Mucosa of descending colon (tissue), 3 donors: ENCODE measurements around the gene DNMT3B. TPM values are rescaled to one million over a fixed set of nuclear protein-coding genes. Genes with fewer than 3 reads are reported as not detected.

Experiments
- ATAC-seq: fragments of 200-7000 bp; cut with Tn5 transposase; one replicate; pipeline ENCODE4 v1.9.1; 2020; ENCODE audit warnings: mild to moderate bottlenecking, moderate library complexity
- DNase-seq, 3 donors: peaks; one replicate each; pipeline ENCODE4 v3.0.0-alpha.2; 2020
- H3K36me3 ChIP-seq: fragments of 200-600 bp; one replicate; pipeline ENCODE4 v1.8.0; 2021; ENCODE audit warnings: low read depth, mild to moderate bottlenecking
- H3K4me1 ChIP-seq: fragments of 200-600 bp; one replicate; pipeline ENCODE4 v1.8.0; 2021; ENCODE audit warnings: low read depth, mild to moderate bottlenecking
- H3K4me3 ChIP-seq: fragments of 200-600 bp; one replicate; pipeline ENCODE4 v1.8.0; 2021; ENCODE audit warnings: mild to moderate bottlenecking
- H3K9me3 ChIP-seq: fragments of 200-600 bp; one replicate; pipeline ENCODE4 v1.8.0; 2021; ENCODE audit warnings: mild to moderate bottlenecking
- CTCF ChIP-seq: fragments of 200-600 bp; IDR thresholded peaks from one replicate; pipeline ENCODE4 v1.8.0; 2022; ENCODE audit warnings: antibody characterized with exemption, mild to moderate bottlenecking
- intact Hi-C, 2 donors: fragments of 100-400 bp; cut with DNase I in 1 of 2; cut with micrococcal nuclease in 1 of 2; formaldehyde crosslinking; loops; one replicate each; pipeline versions ENCODE4 v1.11.0 to v1.11.1; 2022; cut with DNase I, micrococcal nuclease
- total RNA-seq, 3 donors: library from RNA; stranded (reverse); fragmentation: NEBNext Ultra II Directional in 2 of 3; extraction: Animal tissue kit (Norgen Biotek cat#: 25700) in 2 of 3; gene quantifications; one replicate each; pipeline versions ENCODE4 v1.2.1 to v1.2.4, GENCODE V29; 2021 to 2023
- donor health status: DM: no; HTN: no; CAD: no; lungs with moderate emphysema.
- donor health status: DM: no; HTN: no; CAD: no.
- donor health status: DM: no; HTN: yes; CAD: no.

Gene DNMT3B
- total RNA-seq, 3 donors from 2014 or later = 0.95 to 1.3 (median 1.2) TPM

- intact Hi-C loops = no loop called here
- ATAC-seq = no peak
- H3K36me3 ChIP-seq = no peaks in the 10 kb centered on the region
- TF ChIP-seq CTCF = no peak
- H3K4me3 ChIP-seq = no peak overlapping the region
- no peaks in the 10 kb centered on the region for H3K9me3 ChIP-seq
- H3K4me1 ChIP-seq = no peaks in the 10 kb centered on the region
- DNase-seq = no peak
Measured at GRCh38 chr20:32749914-32750637, 12.1 kb upstream of the DNMT3B start.

GRCh38 chr20:32751293-32751692, 10.9 kb upstream of the DNMT3B start:
- intact Hi-C loops = no loop called here
- Histone ChIP-seq H3K4me3 (no peak overlapping the region), H3K4me1 (no peaks in the 10 kb centered on the region), H3K36me3 (no peaks in the 10 kb centered on the region), H3K9me3 (no peaks in the 10 kb centered on the region)
- TF ChIP-seq CTCF = no peak
- DNase-seq = no peak
- ATAC-seq = no peak

- Histone ChIP-seq H3K4me1 (no peaks in the 10 kb centered on the region), H3K36me3 (no peaks in the 10 kb centered on the region), H3K4me3 (no peak overlapping the region), H3K9me3 (no peaks in the 10 kb centered on the region)
- no peak for TF ChIP-seq CTCF
- no peak for DNase-seq
- intact Hi-C loops = no loop called here
- no peak for ATAC-seq
Measured at GRCh38 chr20:32751702-32752457, 10.3 kb upstream of the DNMT3B start.

GRCh38 chr20:32752458-32753250, 9.5 kb upstream of the DNMT3B start:
- Histone ChIP-seq H3K9me3 (no peaks in the 10 kb centered on the region), H3K36me3 (no peaks in the 10 kb centered on the region), H3K4me3 (no peak overlapping the region), H3K4me1 (no peaks in the 10 kb centered on the region)
- no peak for DNase-seq
- no peak for ATAC-seq
- intact Hi-C loops = no loop called here
- TF ChIP-seq CTCF = no peak

GRCh38 chr20:32753731-32754130, 8.5 kb upstream of the DNMT3B start:
- no peak overlapping the region for H3K4me3 ChIP-seq
- H3K9me3 ChIP-seq = no peaks in the 10 kb centered on the region
- ATAC-seq = no peak
- TF ChIP-seq CTCF = no peak
- no peaks in the 10 kb centered on the region for H3K36me3 ChIP-seq
- no peak for DNase-seq
- H3K4me1 ChIP-seq = no peaks in the 10 kb centered on the region
- intact Hi-C loops = no loop called here
